HG02938 (cell line): Measurements from ENCODE around the gene HCFC1.
"Not testable (repeated sequence)": the region's sequence is repeated elsewhere in the genome, so short reads cannot be mapped to it uniquely, and the experiment has no call there.

ENCODE experiments used
- ATAC-seq: cut with Tn5 transposase; IDR thresholded peaks from one replicate; pipeline ENCODE4 v1.9.1; 2021; ENCODE audit warnings: mild to moderate bottlenecking, moderate library complexity; ENCODE audit not compliant: unreplicated experiment

HCFC1 gene

GRCh38 chrX:154010330-154011087 lies 38.9 kb upstream of the HCFC1 start:
- ATAC-seq = no peak

DNA sequence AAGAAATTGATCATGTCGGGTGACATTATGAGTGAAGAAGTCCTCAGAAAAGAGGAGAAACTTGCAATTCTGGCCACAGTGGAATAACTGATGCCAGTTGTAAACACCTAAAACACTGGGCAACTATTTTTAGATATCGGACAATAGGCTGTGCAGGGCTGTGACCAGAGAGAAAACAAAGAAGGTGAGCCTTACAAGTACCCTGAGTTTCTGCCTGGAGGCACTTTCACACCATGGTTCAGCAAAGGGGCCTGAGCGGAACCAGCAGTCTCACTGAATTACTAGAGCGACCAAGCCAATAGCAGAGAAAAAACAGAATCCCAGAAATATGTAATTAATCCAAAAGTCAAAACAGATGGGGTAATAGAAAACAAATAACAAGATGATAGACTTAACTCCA lies 36.9 kb upstream of the HCFC1 start:
- ATAC-seq = peak; percentile 12

DNA sequence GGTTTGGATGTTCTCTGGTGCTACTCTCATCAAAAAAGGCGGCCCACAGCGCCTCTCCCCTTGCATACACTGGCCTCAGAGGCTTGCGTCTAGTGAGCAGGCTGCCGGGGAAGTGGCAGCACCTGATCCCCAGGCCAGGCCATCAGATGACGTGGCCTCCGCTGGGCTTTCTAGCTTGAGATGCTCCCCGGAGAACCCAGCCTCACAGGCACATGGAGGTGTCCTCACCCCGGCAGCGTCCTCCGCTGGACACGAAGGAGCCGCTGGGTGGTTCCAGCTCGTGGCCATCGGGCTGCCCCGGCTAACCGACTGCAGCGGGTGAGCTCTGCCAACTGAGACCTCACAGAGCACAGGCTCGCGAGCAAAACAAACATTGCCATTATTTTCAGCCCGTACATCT lies 35.3 kb upstream of the HCFC1 start:
- no peak for ATAC-seq

DNA sequence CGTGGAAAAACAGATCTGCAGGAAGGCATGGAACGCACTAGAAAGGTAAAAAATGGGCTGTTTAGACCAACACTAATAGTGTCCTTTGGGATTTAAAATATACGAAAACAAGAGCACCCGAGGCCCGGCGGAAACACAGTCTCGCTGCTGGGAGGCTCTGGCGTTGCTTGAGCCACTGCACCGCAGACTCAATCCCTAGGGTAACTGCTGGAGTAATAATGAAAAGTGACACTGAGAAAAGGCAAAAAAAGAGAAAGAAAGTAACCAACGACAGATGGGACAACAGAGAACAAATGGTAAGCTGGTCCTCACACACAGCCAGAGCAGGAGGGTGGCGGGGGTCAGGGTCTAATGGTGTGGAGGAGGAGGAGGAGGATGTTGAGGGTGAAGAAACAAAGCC lies 32.7 kb upstream of the HCFC1 start:
- no peak for ATAC-seq

- ATAC-seq = no peak
Observed at GRCh38 chrX:154002215-154002719, 30.6 kb upstream of the HCFC1 start.

DNA sequence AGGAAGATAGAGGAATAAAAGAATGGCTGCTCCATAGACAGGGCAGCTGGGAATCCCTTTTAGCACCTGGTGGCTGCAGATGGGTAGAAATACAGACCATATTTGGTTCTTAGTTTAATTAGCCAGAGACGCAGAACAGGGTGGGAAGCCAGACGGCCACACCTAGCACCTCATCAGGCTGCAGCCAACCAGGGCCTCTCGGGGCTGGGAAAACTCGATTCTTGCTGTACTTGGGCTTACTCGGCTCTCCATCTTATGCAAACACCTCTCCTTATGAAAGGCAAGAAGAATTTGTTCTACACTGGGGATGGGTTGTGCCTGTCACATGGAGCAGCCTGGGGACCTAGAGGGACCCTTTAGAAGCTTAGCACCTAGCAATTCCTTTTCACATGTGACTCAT lies 28.4 kb upstream of the HCFC1 start:
- ATAC-seq = no peak

- no peak for ATAC-seq
Observed at GRCh38 chrX:153999359-154000037, 27.9 kb upstream of the HCFC1 start.

GRCh38 chrX:153995504-153995903 lies 23.9 kb upstream of the HCFC1 start:
- no peak for ATAC-seq

GRCh38 chrX:153994398-153994797 lies 22.8 kb upstream of the HCFC1 start:
- ATAC-seq = not testable (repeated sequence)

GRCh38 chrX:153993978-153994377 lies 22.4 kb upstream of the HCFC1 start:
- ATAC-seq = no peak

- no peak for ATAC-seq
Observed at GRCh38 chrX:153993079-153993478, 21.5 kb upstream of the HCFC1 start.

DNA sequence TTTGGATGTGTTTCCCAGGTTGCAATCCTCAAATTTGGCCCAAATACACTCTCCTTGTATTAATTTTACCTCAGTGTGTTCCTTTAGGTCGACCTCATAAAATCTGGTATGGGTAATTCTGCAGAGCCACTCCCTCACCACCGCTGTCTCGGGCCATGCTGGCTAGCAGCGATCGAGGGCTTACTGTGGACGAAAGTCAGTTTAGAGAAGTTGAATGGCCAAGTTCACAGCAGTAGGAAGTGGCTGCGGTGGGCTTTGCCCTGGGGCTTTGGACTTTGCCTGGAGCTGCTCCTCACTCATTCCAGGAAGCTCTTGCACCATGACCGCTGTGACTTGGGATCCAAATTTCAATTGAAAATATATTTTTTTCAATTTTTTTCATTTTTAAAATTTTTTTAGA lies 20.6 kb upstream of the HCFC1 start:
- no peak for ATAC-seq

GRCh38 chrX:153991013-153991580 lies 19.5 kb upstream of the HCFC1 start:
- ATAC-seq = no peak

DNA sequence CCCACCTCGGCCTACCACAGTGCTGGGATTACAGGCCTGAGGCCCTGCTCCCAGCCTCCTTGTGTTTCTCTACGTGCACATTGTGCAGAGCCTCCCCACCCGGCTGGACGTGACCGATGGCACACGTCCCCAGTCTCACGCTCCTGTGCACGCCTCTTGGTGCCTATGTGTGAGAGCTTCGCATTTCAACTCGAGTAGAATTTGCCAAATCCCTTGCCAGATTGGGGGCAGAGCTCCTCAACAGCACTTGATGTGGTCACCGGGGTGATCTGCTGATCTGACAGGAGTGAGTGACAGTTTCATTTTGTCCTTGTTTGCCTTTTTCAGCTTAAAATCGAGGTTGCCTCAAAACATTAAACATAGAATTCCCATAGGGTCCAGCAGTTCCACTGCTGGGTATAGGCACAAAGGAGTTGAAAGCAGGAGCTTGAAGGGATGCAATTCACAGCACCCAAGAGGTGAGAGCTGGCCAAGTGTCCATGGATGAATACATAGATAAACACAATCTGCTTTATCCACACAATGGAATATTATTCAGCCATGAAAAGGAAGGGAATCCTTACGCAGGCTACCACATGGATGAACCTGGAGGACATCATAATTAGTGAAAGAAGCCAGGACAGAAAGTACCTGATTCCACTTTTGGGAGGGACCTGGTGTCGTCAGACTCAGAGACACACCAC lies 18.5 kb upstream of the HCFC1 start:
- ATAC-seq = no peak

DNA sequence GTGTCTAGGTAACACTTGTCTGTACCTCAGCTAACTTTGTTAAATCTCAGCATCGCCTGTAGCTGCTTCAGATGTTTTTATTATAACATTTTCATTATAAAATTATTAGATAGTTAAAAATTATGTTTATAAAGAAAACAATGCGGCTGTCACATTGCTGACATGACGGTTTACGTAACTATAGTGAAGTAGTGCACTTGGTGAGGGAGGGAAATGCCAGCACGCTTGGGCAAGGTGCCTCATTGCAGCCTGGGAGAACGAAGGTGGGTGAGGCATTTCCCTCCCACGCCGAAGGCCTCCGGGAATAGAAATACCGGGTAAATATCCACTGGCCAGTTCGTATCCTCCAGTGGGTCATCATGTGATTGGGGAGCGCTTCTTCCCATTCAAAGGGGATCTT lies 16.9 kb upstream of the HCFC1 start:
- ATAC-seq = no peak

- no peak for ATAC-seq
Observed at GRCh38 chrX:153984351-153985178, 12.9 kb upstream of the HCFC1 start.

GRCh38 chrX:153983321-153983801 lies 11.7 kb upstream of the HCFC1 start:
- no peak for ATAC-seq

DNA sequence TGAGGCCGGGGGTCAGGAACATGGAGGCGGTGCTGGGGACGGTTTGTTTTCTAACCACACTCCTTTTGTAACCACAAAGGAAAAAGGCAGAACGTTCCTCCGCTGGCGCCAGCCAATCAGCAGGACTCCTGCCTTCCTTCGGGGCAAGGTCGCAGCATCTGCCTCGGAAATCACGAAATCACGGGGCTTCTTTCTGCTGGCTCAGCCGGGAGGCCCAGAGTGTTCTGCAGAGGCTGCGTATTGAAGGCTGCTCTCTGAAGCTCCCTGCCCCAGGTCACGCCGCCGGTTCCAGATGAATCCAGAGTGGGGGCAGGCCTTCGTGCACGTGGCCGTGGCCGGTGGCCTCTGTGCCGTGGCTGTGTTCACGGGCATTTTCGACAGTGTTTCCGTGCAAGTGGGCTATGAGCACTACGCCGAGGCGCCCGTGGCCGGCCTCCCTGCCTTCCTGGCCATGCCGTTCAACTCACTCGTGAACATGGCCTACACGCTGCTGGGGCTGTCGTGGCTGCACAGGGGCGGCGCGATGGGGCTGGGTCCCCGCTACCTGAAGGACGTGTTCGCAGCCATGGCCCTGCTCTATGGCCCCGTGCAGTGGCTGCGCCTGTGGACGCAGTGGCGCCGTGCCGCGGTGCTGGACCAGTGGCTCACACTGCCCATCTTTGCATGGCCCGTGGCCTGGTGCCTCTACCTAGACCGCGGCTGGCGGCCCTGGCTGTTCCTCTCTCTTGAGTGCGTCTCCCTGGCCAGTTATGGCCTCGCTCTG lies 10.3 kb upstream of the HCFC1 start:
- no peak for ATAC-seq

DNA sequence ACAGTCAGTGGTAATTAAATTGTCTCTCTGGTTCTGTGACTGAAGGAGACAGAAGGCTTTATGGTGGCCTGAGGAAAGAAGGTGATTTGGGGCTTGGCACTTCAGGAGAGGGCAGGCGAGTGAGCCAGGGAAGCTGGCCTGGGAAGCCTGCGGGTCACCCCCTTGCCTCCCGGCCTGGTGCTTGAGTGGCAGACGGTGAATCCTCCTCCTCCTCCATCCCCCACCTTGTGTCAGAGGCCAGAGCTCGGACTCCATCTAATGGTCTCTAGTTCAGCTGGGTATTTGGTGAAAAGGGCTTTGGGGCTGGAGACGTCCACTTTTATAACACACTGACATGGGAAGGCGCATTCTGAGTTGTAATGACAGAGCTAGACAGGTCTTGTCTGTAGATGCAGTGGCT lies 9.6 kb upstream of the HCFC1 start:
- no peak for ATAC-seq

DNA sequence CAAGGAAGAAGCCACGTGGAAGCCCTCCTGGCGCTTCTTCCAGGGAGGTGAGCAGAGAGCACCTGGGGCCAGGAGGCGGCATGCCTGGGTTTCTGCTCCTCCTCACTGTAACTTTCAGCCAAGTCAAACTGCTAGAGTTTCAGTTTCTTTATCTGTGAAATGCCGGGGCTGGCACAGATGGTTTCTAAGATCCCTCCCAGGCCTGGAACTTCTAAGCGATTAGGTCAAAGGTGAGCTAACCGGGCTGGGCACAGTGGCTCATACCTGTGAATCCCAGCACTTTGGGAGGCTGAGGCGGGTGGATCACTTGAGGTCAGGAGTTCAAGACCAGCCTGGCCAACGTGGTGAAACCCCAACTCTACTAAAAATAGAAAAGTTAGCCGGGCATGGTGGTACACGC lies 8.8 kb upstream of the HCFC1 start:
- not testable (repeated sequence) for ATAC-seq
